IMR-90 (cell line): ENCODE data around the gene ZNF384. TPM values are rescaled to one million over a fixed set of nuclear protein-coding genes. Genes with fewer than 3 reads are reported as not detected.

Experiments used
- ATAC-seq: fragments of 200-7000 bp; cut with Tn5 transposase; 2 replicates; pipeline ENCODE4 v1.9.1; 2020; ENCODE audit warnings: low read depth, mild to moderate bottlenecking, moderate library complexity
- BruUV-seq: library from RNA; stranded (reverse); fragments of 400-500 nt; replicated peaks from 2 replicates; lab custom pipeline; 2021; lab: Mats Ljungman, UMichigan
- CTCF ChIA-PET: fragments of 300-600 bp; formaldehyde crosslinking; extraction: SDS; loops from one replicate; lab custom pipeline; 2021; ENCODE audit warnings: antibody characterized with exemption; lab: Yijun Ruan, JAX
- POLR2A ChIA-PET: fragments of 300-600 bp; sonication (Branson Sonifier 250); formaldehyde crosslinking; loops from one replicate; lab custom pipeline; 2022; ENCODE audit warnings: antibody characterized with exemption; ENCODE audit not compliant: unreplicated experiment; lab: Charles Lee
- DNase-seq: peaks from one replicate; pipeline ENCODE4 v3.0.0; 2013
- H2AFZ ChIP-seq: replicated peaks from 2 replicates; pipeline ENCODE3; 2013; ENCODE audit warnings: low read length, mild to moderate bottlenecking; ENCODE audit not compliant: poor library complexity
- H2AK5ac ChIP-seq: 2 replicates; pipeline ENCODE4 v1.6.1; 2013; ENCODE audit warnings: low read depth, low read length, inconsistent platforms
- H2AK9ac ChIP-seq: replicated peaks from 2 replicates; pipeline ENCODE3; 2013; ENCODE audit warnings: mild to moderate bottlenecking, low read depth, low read length, moderate library complexity; ENCODE audit not compliant: poor library complexity
- H2BK120ac ChIP-seq: 2 replicates; pipeline ENCODE4 v1.6.1; 2013; ENCODE audit warnings: low read depth, low read length, inconsistent platforms
- H2BK15ac ChIP-seq: 3 replicates; pipeline ENCODE4 v1.6.1; 2013; ENCODE audit warnings: low read depth, low read length, inconsistent platforms
- H2BK20ac ChIP-seq: 2 replicates; pipeline ENCODE4 v1.6.1; 2013; ENCODE audit warnings: low read depth, mild to moderate bottlenecking, inconsistent platforms, low read length, moderate library complexity
- H2BK5ac ChIP-seq: 2 replicates; pipeline ENCODE4 v1.6.1; 2013; ENCODE audit warnings: mild to moderate bottlenecking, low read depth, low read length, inconsistent platforms; ENCODE audit not compliant: poor library complexity, severe bottlenecking
- H3K14ac ChIP-seq: replicated peaks from 2 replicates; pipeline ENCODE4 v1.6.1; 2013; ENCODE audit warnings: low read depth, low read length, inconsistent platforms
- H3K18ac ChIP-seq: 2 replicates; pipeline ENCODE4 v1.6.1; 2013; ENCODE audit warnings: low read depth, low read length, control low read depth
- H3K23ac ChIP-seq: 2 replicates; pipeline ENCODE4 v1.6.1; 2013; ENCODE audit warnings: low read depth, low read length, inconsistent platforms
- H3K27ac ChIP-seq: 2 replicates; pipeline ENCODE4 v1.5.1; 2013; ENCODE audit warnings: mild to moderate bottlenecking, control low read depth, low read length; ENCODE audit not compliant: insufficient read depth
- H3K27me3 ChIP-seq: 2 replicates; pipeline ENCODE4 v1.6.1; 2013; ENCODE audit warnings: low read length; ENCODE audit not compliant: control insufficient read depth, insufficient read depth
- H3K36me3 ChIP-seq: 2 replicates; pipeline ENCODE4 v1.6.1; 2013; ENCODE audit warnings: low read length, mixed read lengths; ENCODE audit not compliant: control insufficient read depth, insufficient read depth
- H3K4ac ChIP-seq: 2 replicates; pipeline ENCODE4 v1.6.1; 2013; ENCODE audit warnings: low read depth, low read length, inconsistent platforms
- H3K4me1 ChIP-seq: 2 replicates; pipeline ENCODE4 v1.6.1; 2013; ENCODE audit warnings: low read length, mixed read lengths; ENCODE audit not compliant: control insufficient read depth, insufficient read depth
- H3K4me2 ChIP-seq: 2 replicates; pipeline ENCODE4 v1.6.1; 2013; ENCODE audit warnings: low read depth, mild to moderate bottlenecking, control low read depth, low read length, moderate library complexity
- H3K4me3 ChIP-seq: 2 replicates; pipeline ENCODE4 v1.5.1; 2013; ENCODE audit warnings: low read depth, mild to moderate bottlenecking, control low read depth, low read length, moderate library complexity; ENCODE audit not compliant: insufficient read depth
- H3K56ac ChIP-seq: 2 replicates; pipeline ENCODE4 v1.6.1; 2013; ENCODE audit warnings: low read length, inconsistent platforms; ENCODE audit not compliant: insufficient read depth; ENCODE audit errors: extremely low read depth
- H3K79me1 ChIP-seq, 2 experiments: 2 replicates each; pipeline ENCODE4 v1.6.1; 2013; ENCODE audit warnings: low read length in 2 of 2, inconsistent platforms in 1 of 2, low read depth in 1 of 2
- H3K9ac ChIP-seq: 2 replicates; pipeline ENCODE4 v1.6.1; 2013; ENCODE audit warnings: low read depth, low read length, control low read depth
- H3K9me1 ChIP-seq: 2 replicates; pipeline ENCODE4 v1.6.1; 2013; ENCODE audit warnings: low read length, inconsistent platforms; ENCODE audit not compliant: insufficient read depth
- H3K9me3 ChIP-seq: 2 replicates; pipeline ENCODE4 v1.6.1; 2013; ENCODE audit warnings: low read length; ENCODE audit not compliant: control insufficient read depth, insufficient read depth
- H4K20me1 ChIP-seq: 2 replicates; pipeline ENCODE4 v1.6.1; 2013; ENCODE audit warnings: low read length, inconsistent platforms; ENCODE audit not compliant: insufficient read depth
- H4K5ac ChIP-seq: 2 replicates; pipeline ENCODE4 v1.6.1; 2013; ENCODE audit warnings: mild to moderate bottlenecking, low read depth, low read length, control low read depth
- H4K8ac ChIP-seq, 2 experiments: 2 replicates each; pipeline ENCODE4 v1.6.1; 2013; ENCODE audit warnings: low read depth in 2 of 2, low read length in 2 of 2, control low read depth in 1 of 2, inconsistent platforms in 1 of 2
- H4K91ac ChIP-seq: 2 replicates; pipeline ENCODE4 v1.6.1; 2013; ENCODE audit warnings: low read depth, low read length, inconsistent platforms; ENCODE audit not compliant: insufficient read depth
- BHLHE40 ChIP-seq: fragments of 150-350 bp; IDR thresholded peaks from 2 replicates; pipeline ENCODE4 v1.6.1; 2016; ENCODE audit warnings: mild to moderate bottlenecking, low read depth, low read length
- CEBPB ChIP-seq: IDR thresholded peaks from 2 replicates; pipeline ENCODE4 v1.6.1; 2012; ENCODE audit warnings: low read depth, low read length, improper control_type of control experiment
- CHD1 ChIP-seq: IDR thresholded peaks from 2 replicates; pipeline ENCODE4 v1.6.1; 2012; ENCODE audit warnings: low read depth, low read length, improper control_type of control experiment
- CTCF ChIP-seq: conservative IDR thresholded peaks from 2 replicates; pipeline ENCODE4 v1.5.1; 2012; ENCODE audit warnings: mild to moderate bottlenecking, low read depth, low read length, improper control_type of control experiment
- FOS ChIP-seq: fragments of 150-350 bp; IDR thresholded peaks from 2 replicates; pipeline ENCODE4 v1.6.1; 2016; ENCODE audit warnings: low read depth, low read length
- MAFK ChIP-seq: IDR thresholded peaks from 2 replicates; pipeline ENCODE4 v1.6.1; 2012; ENCODE audit warnings: low read depth, low read length, improper control_type of control experiment
- MAZ ChIP-seq: IDR thresholded peaks from 2 replicates; pipeline ENCODE4 v1.6.1; 2012; ENCODE audit warnings: low read depth, mild to moderate bottlenecking, low read length, improper control_type of control experiment, moderate library complexity, borderline replicate concordance
- MXI1 ChIP-seq: IDR thresholded peaks from 2 replicates; pipeline ENCODE4 v1.6.1; 2012; ENCODE audit warnings: low read depth, mild to moderate bottlenecking, low read length, moderate library complexity, borderline replicate concordance
- NFE2L2 ChIP-seq: fragments of 150-350 bp; IDR thresholded peaks from 2 replicates; pipeline ENCODE4 v1.6.1; 2016; ENCODE audit warnings: low read depth, mild to moderate bottlenecking, low read length
- POLR2A ChIP-seq: IDR thresholded peaks from 2 replicates; pipeline ENCODE4 v1.6.1; 2012; ENCODE audit warnings: mild to moderate bottlenecking, low read depth, low read length
- RAD21 ChIP-seq: IDR thresholded peaks from 2 replicates; pipeline ENCODE4 v1.6.1; 2012; ENCODE audit warnings: low read length, improper control_type of control experiment
- RCOR1 ChIP-seq: IDR thresholded peaks from 2 replicates; pipeline ENCODE4 v1.6.1; 2012; ENCODE audit warnings: mild to moderate bottlenecking, low read length, improper control_type of control experiment; ENCODE audit not compliant: insufficient replicate concordance
- RFX5 ChIP-seq: IDR thresholded peaks from 2 replicates; pipeline ENCODE4 v1.8.0; 2012; ENCODE audit warnings: low read depth, mild to moderate bottlenecking, low read length, moderate library complexity
- SMC3 ChIP-seq: fragments of 150-350 bp; IDR thresholded peaks from 2 replicates; pipeline ENCODE4 v1.6.1; 2016; ENCODE audit warnings: low read depth, mild to moderate bottlenecking, antibody characterized with exemption, low read length, moderate library complexity
- WGBS, 2 experiments: methylation state at CpG; one replicate each; pipeline versions ENCODE4 v1.1.5 to v1.1.7; 2013; ENCODE audit warnings: missing lambda C conversion rate in 2 of 2; ENCODE audit not compliant: insufficient read length in 1 of 2; ENCODE audit errors: extremely low coverage in 2 of 2; 5-methylcytosine and 5-hydroxymethylcytosine counted together
- dilution Hi-C: fragments of 300-500 bp; cut with HindIII; formaldehyde crosslinking; loops from one replicate; pipeline ENCODE4 v1.14.3; 2018; ENCODE audit warnings: low sequenced_read_pairs; ENCODE audit not compliant: unreplicated experiment
- in situ Hi-C: fragments of 300-500 bp; cut with MboI; formaldehyde crosslinking; loops from 3 replicates; pipeline ENCODE4 v1.14.3; 2019; ENCODE audit warnings: low sequenced_read_pairs, inconsistent platforms, mixed read lengths
- intact Hi-C: fragments of 100-400 bp; cut with micrococcal nuclease; formaldehyde crosslinking; loops from 2 replicates; pipeline ENCODE4 v1.10.0; 2022
- polyA plus RNA-seq, 3 experiments: library from polyadenylated mRNA; depleted of rRNA; stranded (reverse); fragments of >200 nt; gene quantifications; 2 replicates each; pipeline ENCODE4 v1.2.3, GENCODE V29; 2012; ENCODE audit warnings: low replicate concordance in 1 of 3
- total RNA-seq: library from RNA; depleted of rRNA; stranded (reverse); fragments of >200 nt; gene quantifications from 2 replicates; pipeline ENCODE4 v1.2.3, GENCODE V29; 2012
- TF ChIP-seq, protein P1 (sequence below): fragments of 150-350 bp; IDR thresholded peaks from 2 replicates; pipeline ENCODE4 v1.6.1; 2017; ENCODE audit warnings: mild to moderate bottlenecking, antibody characterized with exemption, low read length, low read depth
- TF ChIP-seq, protein P2 (sequence below): fragments of 150-350 bp; IDR thresholded peaks from 2 replicates; pipeline ENCODE4 v1.6.1; 2016; ENCODE audit warnings: low read depth, mild to moderate bottlenecking, low read length, moderate library complexity, borderline replicate concordance

The ZNF384 gene
- total and polyA plus RNA-seq, 2 of the 4 experiments (the other 2 are of a cell fraction): 16.3 to 55.6 TPM

DNA sequence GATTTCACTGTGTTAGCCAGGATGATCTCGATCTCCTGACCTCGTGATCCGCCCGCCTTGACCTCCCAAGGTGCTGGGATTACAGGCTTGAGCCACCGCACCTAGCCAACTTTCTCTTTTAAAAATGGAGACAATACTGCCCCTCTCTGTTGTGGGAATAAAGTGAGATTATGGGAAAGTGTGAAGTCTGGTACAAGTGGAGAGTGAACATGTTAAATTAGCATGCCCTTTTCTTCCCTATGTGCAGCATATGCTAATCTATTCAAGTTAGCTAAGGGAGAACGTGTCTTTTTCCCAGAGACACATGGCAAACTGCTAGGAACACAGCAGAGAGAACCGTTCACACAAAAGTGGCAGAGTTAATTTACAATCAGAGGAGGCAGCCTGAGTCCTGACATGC is 36.2 kb upstream of the ZNF384 start:
- H2AK5ac ChIP-seq: no peak overlapping the region
- DNase-seq (no peak), ATAC-seq (no peak)
- H3K4me3 ChIP-seq: no peak overlapping the region
- peaks cover 25 to 39% of the 10 kb centered on the region in 2 experiments for H3K79me1 ChIP-seq
- H3K18ac ChIP-seq: no peak overlapping the region
- H3K9me3 ChIP-seq: no peaks in the 10 kb centered on the region
- 0 out of 2 replicates have a peak, but pooled peaks cover 2% of the 10 kb centered on the region for H3K4me1 ChIP-seq
- H2AK9ac ChIP-seq: no peak overlapping the region
- ChIA-PET CTCF (no interaction called here), POLR2A (no interaction called here)
- peaks cover 28% of the 10 kb centered on the region for H3K36me3 ChIP-seq
- H3K23ac ChIP-seq: no peak overlapping the region
- TF ChIP-seq POLR2A (no peak), CHD1 (no peak), RAD21 (no peak), MXI1 (no peak), MAFK (no peak), BHLHE40 (no peak), RCOR1 (no peak), MAZ (no peak), NFE2L2 (no peak), CEBPB (no peak), FOS (no peak), SMC3 (no peak), RFX5 (no peak), CTCF (no peak)
- TF ChIP-seq, protein P1, sequence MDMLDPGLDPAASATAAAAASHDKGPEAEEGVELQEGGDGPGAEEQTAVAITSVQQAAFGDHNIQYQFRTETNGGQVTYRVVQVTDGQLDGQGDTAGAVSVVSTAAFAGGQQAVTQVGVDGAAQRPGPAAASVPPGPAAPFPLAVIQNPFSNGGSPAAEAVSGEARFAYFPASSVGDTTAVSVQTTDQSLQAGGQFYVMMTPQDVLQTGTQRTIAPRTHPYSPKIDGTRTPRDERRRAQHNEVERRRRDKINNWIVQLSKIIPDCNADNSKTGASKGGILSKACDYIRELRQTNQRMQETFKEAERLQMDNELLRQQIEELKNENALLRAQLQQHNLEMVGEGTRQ: no peak
- TF ChIP-seq, protein P2, sequence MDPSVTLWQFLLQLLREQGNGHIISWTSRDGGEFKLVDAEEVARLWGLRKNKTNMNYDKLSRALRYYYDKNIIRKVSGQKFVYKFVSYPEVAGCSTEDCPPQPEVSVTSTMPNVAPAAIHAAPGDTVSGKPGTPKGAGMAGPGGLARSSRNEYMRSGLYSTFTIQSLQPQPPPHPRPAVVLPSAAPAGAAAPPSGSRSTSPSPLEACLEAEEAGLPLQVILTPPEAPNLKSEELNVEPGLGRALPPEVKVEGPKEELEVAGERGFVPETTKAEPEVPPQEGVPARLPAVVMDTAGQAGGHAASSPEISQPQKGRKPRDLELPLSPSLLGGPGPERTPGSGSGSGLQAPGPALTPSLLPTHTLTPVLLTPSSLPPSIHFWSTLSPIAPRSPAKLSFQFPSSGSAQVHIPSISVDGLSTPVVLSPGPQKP: no peak
- H3K27me3 ChIP-seq: no peaks in the 10 kb centered on the region
- no TSS peak for BruUV-seq
- H3K14ac ChIP-seq: no peak overlapping the region
- no peak overlapping the region for H2AFZ ChIP-seq
- H3K4me2 ChIP-seq: no peak overlapping the region
- no peak overlapping the region for H4K8ac ChIP-seq
- peaks cover 2% of the 10 kb centered on the region; the same call in 1 of the 2 replicates for H3K9me1 ChIP-seq
- H4K20me1 ChIP-seq: no peaks in the 10 kb centered on the region
- 100% methylated on average over 1 of the region's 7 CpGs; no CpG with 5 or more reads in 1 of the 2 experiments for WGBS, 2 experiments
- H3K27ac ChIP-seq: no peak overlapping the region
- no peak overlapping the region for H2BK15ac ChIP-seq
- no peak overlapping the region for H4K5ac ChIP-seq
- no peak overlapping the region for H3K9ac ChIP-seq
- dilution Hi-C loops: no loop called here
- H3K4ac ChIP-seq: no peak overlapping the region
- H2BK5ac ChIP-seq: no peak overlapping the region
- no peak overlapping the region for H4K91ac ChIP-seq
- no peak overlapping the region for H2BK120ac ChIP-seq
- intact Hi-C loops: no loop called here
- no peak overlapping the region for H3K56ac ChIP-seq
- in situ Hi-C loops: no loop called here
- H2BK20ac ChIP-seq: no peak overlapping the region
